ENCODE data around the gene KIRREL2. TPM values are rescaled to one million over a fixed set of nuclear protein-coding genes. Genes with fewer than 3 reads are reported as not detected.

Gene KIRREL2
- total RNA-seq, 1 experiment from 2014 or later = not detected

GRCh38 chr19:35871611-35872010 lies 14.9 kb downstream of the KIRREL2 start:
- intact Hi-C loops (cut with micrococcal nuclease) = no loop called here
- H2AFZ ChIP-seq (ENCODE audit: low read length) = no peak overlapping the region
- no peak overlapping the region for H3K27ac ChIP-seq (ENCODE audit: low read length)
- no peaks in the 10 kb centered on the region for H3K9me2 ChIP-seq (replicated peaks; ENCODE audit: low read length)
- no TSS peak for BruUV-seq (replicated peaks)
- no peak overlapping the region for H3K4me3 ChIP-seq (ENCODE audit: low read length)
- no peak for DNase-seq
- no peak overlapping the region for H3K4me2 ChIP-seq (ENCODE audit: low read length)
- H3K79me2 ChIP-seq (ENCODE audit: low read length) = no peaks in the 10 kb centered on the region
- ChIA-PET CTCF (no interaction called here), POLR2A (ENCODE audit: unreplicated experiment) (no interaction called here)
- H3K27me3 ChIP-seq (ENCODE audit: low read length) = no peaks in the 10 kb centered on the region
- H3K9ac ChIP-seq (ENCODE audit: low read length) = no peak overlapping the region
- no peaks in the 10 kb centered on the region for H3K9me3 ChIP-seq (ENCODE audit: low read length)
- ATAC-seq = no peak
- no peaks in the 10 kb centered on the region for H3F3A ChIP-seq (ENCODE audit: low read length, unreplicated experiment)
- H3K4me1 ChIP-seq (ENCODE audit: insufficient read depth, low read length) = peaks cover 7% of the 10 kb centered on the region; the same call in 1 of the 2 replicates
- H3K36me3 ChIP-seq (ENCODE audit: low read depth, low read length) = no peaks in the 10 kb centered on the region
- H4K20me1 ChIP-seq (ENCODE audit: low read length) = no peaks in the 10 kb centered on the region
- TF ChIP-seq CTCF (conservative IDR thresholded peaks at IDR 0.05; ENCODE audit: low read depth, low read length) = no peak
- no peak for TF ChIP-seq EZH2 (IDR thresholded peaks at IDR 0.05; ENCODE audit: low read length, unreplicated experiment)
- no peak for TF ChIP-seq EZH2phosphoT487 (IDR thresholded peaks at IDR 0.05; ENCODE audit: borderline replicate concordance, low read length)

DNA sequence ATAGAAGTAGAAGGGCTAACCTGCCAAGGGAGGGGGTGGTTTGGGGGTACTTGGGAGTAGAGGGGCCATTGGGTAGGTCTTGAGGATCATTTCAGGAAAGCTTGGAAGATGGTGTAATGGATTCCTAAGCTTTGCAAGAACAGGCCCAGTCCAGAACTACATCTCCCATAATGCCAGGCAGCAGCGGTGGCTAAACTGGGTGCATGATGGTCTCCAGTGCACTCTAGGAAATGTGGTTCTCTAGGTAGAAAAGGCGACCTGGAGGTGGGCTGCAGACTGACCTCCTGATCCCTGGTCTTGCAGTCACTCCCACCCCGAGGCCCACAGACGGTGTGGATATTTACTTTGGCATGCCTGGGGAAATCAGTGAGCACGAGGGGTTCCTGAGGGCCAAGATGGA lies 15.5 kb downstream of the KIRREL2 start:
- Histone ChIP-seq H3K27me3 (ENCODE audit: low read length) (no peaks in the 10 kb centered on the region), H2AFZ (ENCODE audit: low read length) (no peak overlapping the region), H3K4me3 (ENCODE audit: low read length) (no peak overlapping the region), H3K9me2 (replicated peaks; ENCODE audit: low read length) (no peaks in the 10 kb centered on the region), H3K9ac (ENCODE audit: low read length) (no peak overlapping the region), H3K4me1 (ENCODE audit: insufficient read depth, low read length) (peaks cover 7% of the 10 kb centered on the region; the same call in 1 of the 2 replicates), H4K20me1 (ENCODE audit: low read length) (no peaks in the 10 kb centered on the region), H3K4me2 (ENCODE audit: low read length) (no peak overlapping the region), H3K9me3 (ENCODE audit: low read length) (no peaks in the 10 kb centered on the region), H3F3A (ENCODE audit: low read length, unreplicated experiment) (no peaks in the 10 kb centered on the region), H3K36me3 (ENCODE audit: low read depth, low read length) (no peaks in the 10 kb centered on the region), H3K79me2 (ENCODE audit: low read length) (no peaks in the 10 kb centered on the region), H3K27ac (ENCODE audit: low read length) (no peak overlapping the region)
- POLR2A ChIA-PET (ENCODE audit: unreplicated experiment) = no interaction called here
- intact Hi-C loops (cut with micrococcal nuclease) = no loop called here
- TF ChIP-seq EZH2phosphoT487 (IDR thresholded peaks at IDR 0.05; ENCODE audit: borderline replicate concordance, low read length) (no peak), CTCF (conservative IDR thresholded peaks at IDR 0.05; ENCODE audit: low read depth, low read length) (no peak), EZH2 (IDR thresholded peaks at IDR 0.05; ENCODE audit: low read length, unreplicated experiment) (no peak)
- DNase-seq (no peak), ATAC-seq (no peak)
- no TSS peak for BruUV-seq (replicated peaks)
- CTCF ChIA-PET = no interaction called here

DNA sequence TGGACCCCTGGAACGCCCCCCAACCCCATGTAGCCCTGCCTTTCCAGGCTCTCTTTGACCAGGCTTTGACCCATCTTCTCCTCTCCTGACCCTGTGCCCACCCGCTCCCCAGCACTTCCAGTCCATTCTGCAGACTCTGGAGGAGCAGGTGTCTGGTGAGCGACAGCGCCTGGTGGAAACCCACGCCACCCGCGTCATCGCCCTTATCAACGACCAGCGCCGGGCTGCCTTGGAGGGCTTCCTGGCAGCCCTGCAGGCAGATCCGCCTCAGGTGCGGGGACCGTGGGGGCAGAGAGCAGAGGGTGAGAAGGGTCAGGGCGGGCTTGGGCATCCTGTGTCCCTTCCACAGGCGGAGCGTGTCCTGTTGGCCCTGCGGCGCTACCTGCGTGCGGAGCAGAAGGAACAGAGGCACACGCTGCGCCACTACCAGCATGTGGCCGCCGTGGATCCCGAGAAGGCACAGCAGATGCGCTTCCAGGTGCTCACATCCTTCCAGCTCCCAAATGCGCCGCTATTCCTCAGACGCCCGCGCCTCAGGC lies 17.8 kb downstream of the KIRREL2 start:
- no peak for ATAC-seq
- Histone ChIP-seq H3K4me2 (ENCODE audit: low read length) (no peak overlapping the region), H3K9ac (ENCODE audit: low read length) (no peak overlapping the region), H3K27ac (ENCODE audit: low read length) (no peak overlapping the region), H3K27me3 (ENCODE audit: low read length) (no peaks in the 10 kb centered on the region), H3K79me2 (ENCODE audit: low read length) (no peaks in the 10 kb centered on the region), H3K4me1 (ENCODE audit: insufficient read depth, low read length) (no peaks in the 10 kb centered on the region; the same call in 1 of the 2 replicates), H3K9me3 (ENCODE audit: low read length) (no peaks in the 10 kb centered on the region), H2AFZ (ENCODE audit: low read length) (no peak overlapping the region), H3K9me2 (replicated peaks; ENCODE audit: low read length) (no peaks in the 10 kb centered on the region), H3K4me3 (ENCODE audit: low read length) (no peak overlapping the region), H4K20me1 (ENCODE audit: low read length) (no peaks in the 10 kb centered on the region), H3K36me3 (ENCODE audit: low read depth, low read length) (no peaks in the 10 kb centered on the region), H3F3A (ENCODE audit: low read length, unreplicated experiment) (no peaks in the 10 kb centered on the region)
- CTCF ChIA-PET = no interaction called here
- intact Hi-C loops (cut with micrococcal nuclease) = no loop called here
- no TSS peak for BruUV-seq (replicated peaks)
- no peak for DNase-seq
- no peak for TF ChIP-seq EZH2phosphoT487 (IDR thresholded peaks at IDR 0.05; ENCODE audit: borderline replicate concordance, low read length)
- TF ChIP-seq EZH2 (IDR thresholded peaks at IDR 0.05; ENCODE audit: low read length, unreplicated experiment) = no peak
- TF ChIP-seq CTCF (conservative IDR thresholded peaks at IDR 0.05; ENCODE audit: low read depth, low read length) = no peak
- POLR2A ChIA-PET (ENCODE audit: unreplicated experiment) = no interaction called here

Data from PC-3 (cell line).